Measurements from ENCODE around the gene NONO. TPM values are rescaled to one million over a fixed set of nuclear protein-coding genes. Genes with fewer than 3 reads are reported as not detected.
"Not testable (repeated sequence)": the region's sequence is repeated elsewhere in the genome, so short reads cannot be mapped to it uniquely, and the experiment has no call there.

Gene NONO
- total and polyA plus RNA-seq, 7 donors: 57.9 to 119 (median 106) TPM

GRCh38 chrX:71296806-71297205 lies 13.4 kb downstream of the NONO start:
- Histone ChIP-seq H3K4me1 (no peaks in the 10 kb centered on the region), H3K4me3 (no peak overlapping the region), H3K9me3 (no peaks in the 10 kb centered on the region), H3K36me3 (ENCODE audit: insufficient read depth in 1 of 2, low read depth in 1 of 2) (peaks cover 4 to 90% of the 10 kb centered on the region in 2 donors), H3K27ac (no peak overlapping the region), H3K27me3 (ENCODE audit: insufficient read depth in 3 of 3, low read length in 2 of 3) (peaks cover 0 to 5% (median 0%) of the 10 kb centered on the region in 3 donors)
- intact Hi-C loops (cut with DNase I): no loop called here
- DNase-seq: no peak
- WGBS, 3 donors: 83 to 98% (median 92%) methylated on average over 6 of the region's 6 CpGs
- no peak for TF ChIP-seq CTCF (IDR thresholded peaks at IDR 0.05)
- no peak for ATAC-seq

- Histone ChIP-seq H3K27me3 (ENCODE audit: insufficient read depth in 3 of 3, low read length in 2 of 3) (peaks cover 0 to 5% (median 0%) of the 10 kb centered on the region in 3 donors), H3K9me3 (no peaks in the 10 kb centered on the region), H3K27ac (no peak overlapping the region), H3K4me3 (no peak overlapping the region), H3K36me3 (ENCODE audit: insufficient read depth in 1 of 2, low read depth in 1 of 2) (peaks cover 4 to 77% of the 10 kb centered on the region in 2 donors), H3K4me1 (no peaks in the 10 kb centered on the region)
- 46 to 66% (median 47%) methylated on average over 3 of the region's 3 CpGs for WGBS, 3 donors
- ATAC-seq: peak in 1 of 4 donors; percentile 32
- no peak for TF ChIP-seq CTCF (IDR thresholded peaks at IDR 0.05)
- no peak for DNase-seq
- intact Hi-C loops (cut with DNase I): no loop called here
Measured at GRCh38 chrX:71298119-71298518, 14.7 kb downstream of the NONO start.

GRCh38 chrX:71300064-71300463 lies 16.6 kb downstream of the NONO start:
- ATAC-seq; H3K4me3 ChIP-seq; H3K27me3 ChIP-seq (ENCODE audit: insufficient read depth in 3 of 3, low read length in 2 of 3); H3K9me3 ChIP-seq; H3K4me1 ChIP-seq; DNase-seq; H3K27ac ChIP-seq: not testable (repeated sequence)
- peaks cover 0 to 66% of the 10 kb centered on the region in 2 donors for H3K36me3 ChIP-seq (ENCODE audit: insufficient read depth in 1 of 2, low read depth in 1 of 2)
- WGBS, 3 donors: 83 to 89% (median 83%) methylated on average over 7 of the region's 7 CpGs
- intact Hi-C loops (cut with DNase I): loop anchor here in 1 of 2 donors (10.0 kb wide), 1 partner anchor 65 kb away; the partner anchor contains the start of gene TAF1

- WGBS, 3 donors: 74 to 88% (median 80%) methylated on average over 6 to 7 of the region's 7 CpGs
- not testable (repeated sequence) for H3K4me1 ChIP-seq; H3K4me3 ChIP-seq; H3K9me3 ChIP-seq; H3K27me3 ChIP-seq (ENCODE audit: insufficient read depth in 3 of 3, low read length in 2 of 3); DNase-seq; ATAC-seq; H3K27ac ChIP-seq
- intact Hi-C loops (cut with DNase I): loop anchor here in 1 of 2 donors (10.0 kb wide), 1 partner anchor 64 kb away; the partner anchor contains the start of gene TAF1
- H3K36me3 ChIP-seq (ENCODE audit: insufficient read depth in 1 of 2, low read depth in 1 of 2): peaks cover 0 to 62% of the 10 kb centered on the region in 2 donors
Measured at GRCh38 chrX:71300495-71300894, 17.1 kb downstream of the NONO start.

- H3K4me1 ChIP-seq: peaks cover 4% of the 10 kb centered on the region
- peak within 1 kb of the TSS; percentile 80 for H3K27ac ChIP-seq
- no peak for TF ChIP-seq CTCF (IDR thresholded peaks at IDR 0.05)
- no peak for DNase-seq
- H3K4me3 ChIP-seq: peak within 1 kb of the TSS; percentile 58
- peak; percentile 89 to 93 (median 93) for ATAC-seq
- no peaks in the 10 kb centered on the region for H3K9me3 ChIP-seq
- intact Hi-C loops (cut with DNase I): loop anchor here in 1 of 2 donors (10.0 kb wide), 1 partner anchor 63 kb away; the partner anchor contains the start of gene TAF1
- H3K36me3 ChIP-seq (ENCODE audit: insufficient read depth in 1 of 2, low read depth in 1 of 2): peaks cover 0 to 53% of the 10 kb centered on the region in 2 donors
- H3K27me3 ChIP-seq (ENCODE audit: insufficient read depth in 3 of 3, low read length in 2 of 3): peaks cover 0 to 5% (median 0%) of the 10 kb centered on the region in 3 donors
- WGBS, 3 donors: 30 to 44% (median 43%) methylated on average over 10 of the region's 10 CpGs
Measured at GRCh38 chrX:71301195-71301924, 17.9 kb downstream of the NONO start, which contains the start of gene ITGB1BP2. ITGB1BP2 (plus strand) TSS chrX:71301750; CDS start chrX:71301807, 57 bp downstream.

Measured in psoas muscle (tissue), 8 donors.